KBM-7 (cell line): ENCODE results near the gene KCNH6.
A peak's percentile ranks its signal among the peaks of the same experiment; 100 is the strongest.

ENCODE experiments used
- DNase-seq: peaks from one replicate; pipeline ENCODE4 v3.0.0-alpha.2; 2015
- in situ Hi-C: fragments of 300-500 bp; cut with MboI; formaldehyde crosslinking; loops from 2 replicates; pipeline ENCODE4 v1.14.3; 2020; ENCODE audit warnings: low sequenced_read_pairs, low pct_unique_long_range_greater_than_20kb, mixed read lengths

The KCNH6 gene

DNA sequence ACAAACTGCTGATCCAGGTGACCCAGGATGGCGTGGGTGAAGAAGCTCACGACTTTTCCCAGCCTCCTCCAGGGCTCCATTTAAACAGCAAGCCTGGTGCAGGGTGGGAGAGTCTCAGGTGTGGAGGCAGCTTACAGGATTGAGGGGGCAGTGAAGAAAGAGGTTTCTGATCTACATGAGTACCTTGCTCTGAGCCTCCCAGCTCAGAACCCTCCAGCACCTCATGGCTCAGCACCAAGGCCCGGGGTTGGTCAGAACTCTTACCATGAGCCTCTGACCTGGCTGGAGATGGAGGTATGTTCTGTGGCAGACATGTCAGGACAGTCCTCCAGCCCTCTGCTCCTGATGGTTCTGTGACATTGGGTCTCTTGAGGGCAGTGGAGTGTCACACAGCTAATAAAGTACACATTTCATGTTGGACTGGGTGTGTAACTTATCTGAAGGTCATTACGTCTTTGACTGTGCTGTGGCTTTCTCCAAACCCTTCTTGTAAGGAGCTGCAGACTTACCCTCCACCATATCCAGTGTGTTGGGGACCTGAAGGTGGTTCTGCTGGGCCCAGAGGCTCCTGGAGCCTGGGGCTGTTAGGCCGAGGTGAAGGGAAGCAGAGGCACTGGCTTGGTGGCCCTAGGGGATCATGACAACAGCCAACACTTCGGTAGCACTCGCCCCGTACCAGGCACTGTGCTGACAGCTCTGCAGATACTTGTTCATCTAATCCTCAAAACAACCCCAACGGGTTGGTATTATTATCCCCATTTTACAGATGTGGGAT lies 23.3 kb downstream of the KCNH6 start:
- DNase-seq: no peak
- in situ Hi-C loops: no loop called here

DNA sequence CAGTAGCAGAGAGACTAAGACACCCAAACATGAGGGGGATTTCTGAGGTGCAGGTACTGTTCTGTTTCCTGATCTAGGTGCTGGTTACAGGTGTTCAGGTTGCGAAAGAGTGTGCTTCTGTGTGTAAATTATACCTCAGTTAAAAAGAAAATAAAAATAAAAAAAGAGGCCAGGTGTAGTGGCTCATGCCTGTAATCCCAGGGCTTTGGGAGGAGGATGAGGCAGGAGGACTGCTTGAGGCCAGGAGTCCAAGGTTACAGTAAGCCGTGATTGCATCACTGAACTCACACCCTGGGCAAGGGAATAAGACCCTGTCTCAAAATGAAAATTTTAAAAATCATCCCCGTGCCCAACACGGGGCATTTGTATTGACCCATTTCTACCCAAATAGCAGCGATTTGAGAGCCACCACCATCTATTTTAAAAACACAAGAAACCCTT lies 23.9 kb downstream of the KCNH6 start:
- no peak for DNase-seq
- in situ Hi-C loops: no loop called here

DNA sequence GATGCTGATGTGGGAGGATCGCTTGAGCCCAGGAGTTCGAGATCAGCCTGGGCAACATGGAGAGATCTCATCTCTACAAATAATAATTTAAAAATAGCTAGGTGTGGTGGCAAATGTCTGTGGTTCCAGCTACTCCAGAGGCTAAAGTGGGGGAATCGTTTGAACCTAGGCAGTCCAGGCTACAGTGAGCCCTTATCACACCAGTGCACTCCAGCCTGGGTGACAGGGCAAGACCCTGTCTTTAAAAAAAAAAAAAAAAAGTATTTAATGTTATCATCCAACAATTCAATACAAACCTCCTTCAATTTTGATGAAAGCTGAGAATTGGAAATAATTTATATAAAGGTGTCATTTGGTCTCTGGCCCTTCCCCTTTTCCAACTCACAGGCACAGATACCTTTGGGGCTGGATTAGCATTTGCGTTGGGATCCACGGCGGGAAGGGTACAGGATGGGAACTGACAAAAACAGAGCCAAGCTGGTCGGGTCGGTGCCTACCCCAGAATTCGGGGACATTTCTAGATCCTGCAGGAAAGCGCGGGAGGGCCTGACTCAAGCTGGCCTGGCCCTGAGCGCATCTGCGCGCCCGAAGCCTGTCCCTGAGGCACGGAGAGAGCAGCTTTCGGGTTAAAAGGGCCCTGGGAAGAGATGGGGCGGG lies 26.3 kb downstream of the KCNH6 start:
- in situ Hi-C loops: no loop called here
- DNase-seq: no peak

DNA sequence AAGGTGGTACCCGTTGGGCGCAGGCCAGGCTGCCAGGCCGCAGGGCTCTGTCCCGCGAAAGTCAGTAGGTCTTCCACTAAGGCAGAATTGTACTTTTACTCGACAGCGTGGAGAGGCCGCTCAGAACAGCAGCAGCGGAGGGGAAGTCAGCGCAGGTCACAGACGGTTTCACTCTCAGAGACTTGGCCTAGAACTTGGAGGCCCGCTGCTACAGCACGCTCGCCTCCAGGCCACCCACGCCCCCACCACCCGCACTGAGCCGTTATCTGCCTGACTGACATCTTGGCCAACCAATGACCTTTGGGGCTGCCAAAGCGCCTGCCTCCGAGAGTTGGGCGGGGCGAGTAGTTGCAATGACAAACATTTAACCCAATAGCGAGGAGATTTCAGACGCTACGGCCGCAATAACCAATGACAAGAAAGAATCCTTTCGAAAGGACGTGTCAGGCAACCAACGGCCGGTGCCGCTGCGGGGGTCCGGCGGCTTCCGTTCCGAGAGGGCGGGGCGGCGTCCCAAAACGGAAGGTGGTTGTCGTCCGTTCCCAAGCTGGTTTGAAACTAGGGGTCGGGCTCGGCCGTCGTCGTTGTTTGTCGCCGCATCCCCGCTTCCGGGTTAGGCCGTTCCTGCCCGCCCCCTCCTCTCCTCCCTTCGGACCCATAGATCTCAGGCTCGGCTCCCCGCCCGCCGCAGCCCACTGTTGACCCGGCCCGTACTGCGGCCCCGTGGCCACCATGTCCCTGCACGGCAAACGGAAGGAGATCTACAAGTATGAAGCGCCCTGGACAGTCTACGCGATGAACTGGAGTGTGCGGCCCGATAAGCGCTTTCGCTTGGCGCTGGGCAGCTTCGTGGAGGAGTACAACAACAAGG lies 27.0 kb downstream of the KCNH6 start, which contains the start of gene DCAF7:
Gene DCAF7 (plus strand): TSS at position 532 of the 871 bp plus-strand sequence. CDS start 201 bp downstream, at position 733.
- DNase-seq: peak; percentile 100
- in situ Hi-C loops: no loop called here

DNA sequence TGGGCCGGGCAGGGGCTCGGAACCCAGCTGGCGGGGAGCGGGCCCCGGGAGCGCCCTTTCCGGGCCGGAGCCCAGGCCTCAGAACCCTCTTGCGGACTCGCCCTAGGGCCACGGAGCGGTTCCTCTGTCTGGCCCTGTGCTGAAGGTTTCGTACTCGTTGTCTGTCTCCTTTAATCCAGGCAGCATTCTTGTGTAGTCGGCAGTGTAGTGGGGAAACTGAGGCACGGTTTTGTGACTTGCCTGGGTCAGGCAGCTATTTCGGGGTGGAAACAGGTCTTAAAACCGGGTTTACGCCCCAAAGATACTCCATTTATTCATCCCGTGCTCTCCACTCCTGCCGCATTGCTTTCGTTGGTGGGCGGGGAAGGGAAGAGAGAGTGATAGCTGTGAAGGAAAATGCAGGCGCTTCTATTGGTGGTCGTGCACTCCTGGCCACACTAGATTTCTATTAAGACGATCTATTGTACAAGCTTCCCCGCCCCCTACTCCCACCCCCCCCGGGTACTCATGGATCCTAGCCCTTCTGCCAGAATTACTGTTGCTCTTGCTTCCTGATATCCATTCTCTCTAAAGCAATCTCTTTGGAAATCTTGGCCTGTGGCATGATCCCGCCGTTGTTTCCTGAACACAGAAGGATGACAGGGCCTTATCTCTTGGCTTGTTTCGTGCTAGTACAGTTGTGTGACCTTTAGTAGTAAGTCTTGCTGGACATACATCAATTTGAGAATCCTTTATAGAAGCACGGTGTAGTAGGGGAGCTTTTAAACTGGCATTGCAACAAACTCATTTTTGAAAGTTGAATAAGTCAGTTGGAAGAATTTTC lies 27.9 kb downstream of the KCNH6 start:
- peak; percentile 50 for DNase-seq
- in situ Hi-C loops: no loop called here

DNA sequence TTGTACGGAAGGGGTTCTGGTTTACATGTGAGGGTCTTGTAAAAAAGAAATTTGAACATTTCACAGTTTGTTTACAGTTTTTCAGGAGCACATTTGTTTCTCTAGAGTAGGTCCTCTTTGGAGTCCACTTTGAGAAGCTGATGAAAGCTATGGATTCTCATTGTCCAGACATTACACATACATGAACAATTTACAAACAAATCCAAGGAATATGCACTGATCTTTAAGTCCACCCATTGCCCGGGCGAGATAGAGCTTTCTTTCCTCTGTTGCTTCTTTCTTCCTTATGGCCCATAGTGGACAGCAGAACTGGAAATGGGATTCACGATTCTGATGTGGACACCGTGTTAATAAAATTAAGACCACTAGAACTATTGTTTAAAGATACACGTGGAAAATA lies 29.1 kb downstream of the KCNH6 start:
- in situ Hi-C loops: no loop called here
- no peak for DNase-seq

DNA sequence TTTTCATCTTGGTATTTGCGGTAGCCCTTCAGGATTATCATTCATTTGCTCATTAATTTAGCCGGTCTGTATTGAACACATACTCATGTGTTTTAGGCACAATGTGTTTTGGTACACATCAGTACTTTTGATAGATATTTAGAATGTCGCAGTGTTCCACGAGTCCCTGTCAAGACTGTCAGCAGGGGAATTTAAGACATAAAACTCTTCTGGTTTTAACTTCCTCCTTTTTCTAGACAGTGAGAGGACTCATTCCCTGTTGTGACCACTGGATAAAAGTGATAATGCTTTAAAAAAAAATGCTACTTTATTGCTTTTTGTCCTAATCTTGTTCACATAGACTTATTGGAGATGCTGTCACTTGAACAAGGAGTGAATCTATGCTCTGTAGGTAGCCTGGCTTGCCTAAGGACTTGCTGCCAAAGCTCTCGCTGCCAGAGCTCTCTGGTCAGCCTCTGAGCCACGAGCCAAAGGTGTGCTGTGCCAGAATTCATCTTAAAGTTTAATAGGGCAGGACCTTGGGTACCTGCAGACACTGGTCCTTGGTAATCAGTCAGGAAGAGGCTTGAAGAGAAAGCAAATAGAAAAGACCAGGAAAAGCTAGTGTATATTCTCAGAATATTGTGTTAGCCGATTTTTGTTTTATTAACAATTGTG lies 32.5 kb downstream of the KCNH6 start:
- in situ Hi-C loops: no loop called here
- DNase-seq: peak; percentile 35

DNA sequence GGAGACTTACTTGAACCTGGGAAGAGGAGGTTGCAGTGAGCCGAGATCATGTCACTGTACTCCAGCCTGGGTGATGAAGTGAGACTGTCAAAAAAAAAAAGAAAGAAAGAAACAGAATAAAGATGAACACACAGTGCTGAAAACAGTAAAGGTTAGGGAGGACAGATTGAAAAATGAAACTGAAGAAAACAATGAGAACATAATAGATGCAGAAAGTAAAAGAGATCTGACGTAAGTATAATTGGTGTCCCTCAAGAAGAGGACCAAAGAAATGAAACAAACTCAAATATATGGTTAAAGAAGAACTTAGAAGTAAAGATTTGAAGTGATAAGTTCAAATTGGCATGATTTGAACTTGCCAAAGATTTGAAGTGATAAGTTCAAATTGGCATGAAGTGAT lies 34.3 kb downstream of the KCNH6 start:
- no peak for DNase-seq
- in situ Hi-C loops: no loop called here

DNA sequence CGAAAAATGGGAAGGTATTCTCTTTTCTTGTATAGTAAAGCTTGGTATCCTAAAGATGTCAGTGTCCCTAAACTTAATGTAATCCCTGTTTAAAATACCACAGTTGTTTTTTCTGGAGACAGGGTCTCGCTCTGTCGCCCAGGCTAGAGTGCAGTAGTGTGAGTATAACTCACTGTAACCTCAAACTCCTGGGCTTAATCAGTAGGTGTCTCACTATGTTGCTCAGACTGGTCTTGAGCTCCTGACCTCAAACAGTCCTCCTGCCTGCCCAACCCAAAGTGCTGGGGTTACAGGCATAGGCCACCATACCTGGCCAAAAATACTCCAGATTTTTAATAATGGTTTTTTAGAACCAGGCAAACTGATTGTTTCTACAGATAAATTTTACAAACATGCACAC lies 35.3 kb downstream of the KCNH6 start:
- DNase-seq: no peak
- in situ Hi-C loops: no loop called here

DNA sequence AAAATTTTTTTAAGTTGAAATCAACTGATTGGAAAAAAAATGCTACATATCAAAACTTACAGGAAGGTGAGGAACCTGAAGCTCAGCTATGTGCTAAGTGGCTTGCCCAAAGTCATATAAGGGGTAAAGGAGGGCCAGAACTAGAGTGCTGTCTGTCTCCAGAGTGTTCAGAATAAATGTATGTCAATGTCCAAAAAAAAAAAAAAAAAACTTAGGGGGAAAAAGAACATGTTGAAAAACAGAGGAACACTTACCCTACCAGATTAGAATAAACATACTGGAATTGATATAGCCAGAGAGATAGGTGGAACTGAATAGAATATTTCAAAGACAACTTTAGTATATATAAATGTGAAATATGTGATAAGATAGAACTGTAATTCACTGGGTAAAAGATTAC lies 38.7 kb downstream of the KCNH6 start:
- in situ Hi-C loops: no loop called here
- DNase-seq: no peak

DNA sequence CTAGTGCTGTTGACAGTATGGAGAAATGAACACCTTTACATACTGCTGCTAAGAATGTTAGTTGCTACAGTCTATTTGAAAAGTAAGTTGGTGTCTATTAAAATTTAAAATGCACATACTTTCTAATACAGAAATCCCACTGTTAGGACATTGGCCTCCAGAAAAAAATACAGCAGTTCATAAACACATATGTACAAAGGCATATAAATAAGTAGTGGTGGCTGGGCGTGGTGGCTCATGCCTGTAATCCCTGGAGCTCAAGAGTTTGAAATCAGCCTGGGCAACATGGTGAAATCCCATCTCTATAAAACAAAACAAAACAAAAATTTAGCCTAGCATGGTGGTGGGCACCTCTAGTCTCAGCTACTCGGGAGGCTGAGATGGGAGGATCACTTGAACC lies 40.2 kb downstream of the KCNH6 start:
- no peak for DNase-seq
- in situ Hi-C loops: no loop called here

DNA sequence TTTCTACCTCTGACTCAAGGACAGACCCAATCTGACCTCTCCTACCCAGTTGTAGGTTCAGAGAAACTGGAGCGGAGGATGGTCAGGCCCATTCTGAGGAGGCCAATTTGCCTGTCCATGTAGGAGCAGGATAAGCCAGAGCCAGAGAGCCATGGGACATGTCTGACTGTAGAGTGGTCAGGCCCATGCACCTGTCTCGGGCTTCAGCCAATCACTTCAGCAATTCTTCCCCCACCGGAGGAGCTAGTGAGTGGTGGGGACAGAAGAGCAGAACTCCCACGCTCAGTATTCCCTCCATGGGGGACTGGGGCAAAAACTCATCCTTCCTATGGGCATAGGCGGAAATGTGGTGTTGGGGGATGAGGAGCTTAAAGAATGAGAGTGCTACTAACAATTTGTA lies 41.4 kb downstream of the KCNH6 start:
- no peak for DNase-seq
- in situ Hi-C loops: no loop called here

DNA sequence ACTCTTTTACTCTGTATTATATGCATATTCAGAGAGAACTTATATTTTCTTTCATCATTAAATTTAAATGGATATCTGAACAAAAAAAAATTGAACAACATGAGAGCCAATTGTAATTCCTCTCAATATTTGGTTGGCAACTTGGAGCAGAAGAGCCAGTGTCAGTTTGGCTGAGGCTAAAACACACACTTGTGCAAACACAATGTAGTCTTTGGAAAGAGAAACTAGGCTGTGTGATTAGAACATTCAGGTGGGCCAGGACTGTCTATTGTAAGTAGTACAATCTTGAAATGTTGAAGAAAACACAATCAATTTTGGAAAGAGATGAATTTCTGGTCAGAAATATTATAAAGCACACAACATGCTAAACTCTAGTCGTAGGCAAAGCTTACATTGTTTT lies 44.1 kb downstream of the KCNH6 start:
- in situ Hi-C loops: no loop called here
- DNase-seq: no peak

DNA sequence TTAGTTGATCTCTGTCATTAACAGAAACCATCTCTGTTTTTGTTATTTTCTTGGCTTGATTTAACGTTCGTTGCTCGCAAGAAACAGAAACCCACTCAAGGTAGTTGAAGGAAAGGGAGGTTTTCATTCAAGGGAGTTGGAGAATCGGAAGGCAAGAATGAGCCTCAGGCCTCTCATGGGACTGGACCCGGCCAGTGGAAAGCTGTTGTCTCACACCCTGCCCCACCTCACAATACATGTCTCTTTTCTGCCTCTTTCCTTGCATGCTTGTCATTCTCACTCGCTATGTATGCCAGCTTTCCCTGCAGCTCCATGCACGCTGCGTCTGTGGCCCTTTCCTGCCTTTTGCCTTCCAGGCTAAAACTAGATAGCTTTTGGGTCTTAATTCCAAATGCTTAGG lies 45.4 kb downstream of the KCNH6 start:
- no peak for DNase-seq
- in situ Hi-C loops: no loop called here

DNA sequence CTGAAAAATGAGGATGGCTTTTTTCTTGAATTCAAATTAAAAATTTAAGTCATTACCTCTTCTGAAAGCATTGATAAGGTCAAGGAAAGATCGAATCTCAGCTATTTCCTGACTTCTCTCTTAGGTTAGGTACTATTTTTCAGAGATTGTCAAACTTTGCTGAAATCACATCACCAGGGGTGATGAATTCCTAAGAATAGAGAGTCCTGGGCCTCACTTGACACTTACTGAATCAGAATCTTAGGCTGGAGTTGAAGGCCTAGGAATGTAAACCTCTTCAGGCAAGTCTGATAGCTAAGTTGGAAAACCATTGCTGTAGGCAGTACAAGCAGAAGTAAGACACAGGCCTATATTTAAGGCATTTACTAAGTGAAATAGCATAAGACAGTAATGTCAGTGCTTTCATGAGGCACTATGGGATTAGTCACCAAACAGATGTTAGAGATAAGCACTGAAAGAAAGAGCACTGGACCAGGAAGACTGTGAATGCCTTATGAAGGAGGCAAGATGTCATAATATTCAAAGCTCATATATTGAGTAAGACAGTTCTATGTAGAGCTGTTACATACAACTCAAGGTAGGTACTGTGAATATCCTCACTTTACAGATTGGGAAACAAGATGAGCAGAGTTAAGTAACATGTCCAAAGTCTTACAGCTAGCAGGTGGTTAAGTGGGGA lies 48.6 kb downstream of the KCNH6 start:
- in situ Hi-C loops: no loop called here
- DNase-seq: no peak

DNA sequence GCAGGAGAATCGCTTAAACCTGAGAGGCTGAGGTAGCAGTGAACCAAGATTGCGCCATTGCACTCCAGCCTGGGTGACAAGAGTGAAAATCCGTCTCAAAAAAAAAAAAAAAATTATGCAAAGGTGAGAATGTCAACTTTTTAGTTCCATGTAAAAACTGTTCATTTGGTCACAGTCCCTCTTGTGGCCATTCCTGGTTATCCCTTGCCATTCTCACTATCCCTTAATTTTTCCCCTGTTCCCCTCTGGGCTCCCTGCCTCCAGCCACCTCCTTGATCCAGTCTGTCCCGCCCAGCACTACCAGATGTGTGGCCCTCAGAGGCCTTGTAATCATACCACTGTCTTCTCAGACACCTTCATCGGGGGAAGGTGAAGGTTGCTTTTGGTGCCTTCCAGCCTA lies 50.5 kb downstream of the KCNH6 start:
- in situ Hi-C loops: no loop called here
- no peak for DNase-seq

DNA sequence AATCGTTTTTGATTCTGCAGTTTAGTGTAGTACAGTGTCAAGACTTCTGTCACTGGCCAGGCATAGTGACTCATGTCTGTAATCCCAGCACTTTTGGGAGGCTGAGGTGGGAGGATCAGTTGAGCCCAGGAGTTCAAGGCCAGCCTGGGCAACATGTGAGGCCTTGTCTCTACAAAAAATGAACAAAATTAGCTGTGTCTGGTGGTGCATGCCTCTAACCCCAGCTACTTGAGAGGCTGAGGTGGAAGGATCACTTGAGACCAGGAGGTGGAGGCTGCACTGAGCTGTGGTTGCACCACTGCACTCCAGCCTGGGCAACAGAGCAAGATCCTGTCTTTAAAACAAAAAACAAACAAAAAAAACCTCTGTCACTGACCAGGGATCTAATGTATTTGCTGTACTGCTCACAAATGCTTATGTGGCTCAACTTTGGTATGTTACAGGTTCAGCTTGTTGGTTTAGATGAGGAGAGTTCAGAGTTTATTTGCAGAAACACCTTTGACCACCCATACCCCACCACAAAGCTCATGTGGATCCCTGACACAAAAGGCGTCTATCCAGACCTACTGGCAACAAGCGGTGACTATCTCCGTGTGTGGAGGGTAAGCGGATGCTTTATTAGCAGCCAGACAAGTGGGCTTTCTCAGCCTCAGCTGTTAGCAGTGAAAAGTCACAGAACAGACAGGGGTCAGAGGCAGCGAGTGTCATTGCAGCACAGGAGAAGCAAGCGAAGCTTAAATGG lies 55.0 kb downstream of the KCNH6 start:
- in situ Hi-C loops: no loop called here
- DNase-seq: no peak

DNA sequence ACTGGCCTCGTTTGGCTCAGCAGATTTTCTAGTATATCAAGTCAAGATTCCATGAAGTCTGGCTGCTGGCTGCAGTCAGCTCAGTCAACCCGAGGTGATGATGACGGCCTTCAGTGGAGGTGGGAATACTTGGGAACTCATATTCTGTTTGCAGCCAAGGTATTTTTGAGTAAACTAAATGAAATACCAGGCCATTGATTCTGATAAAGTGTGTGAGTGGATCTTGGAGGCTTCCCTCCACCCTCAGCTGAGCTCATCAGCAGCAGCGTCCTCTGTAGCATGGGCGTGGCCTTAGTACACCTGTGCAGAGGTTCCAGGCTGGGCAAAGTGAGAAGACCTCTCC lies 55.6 kb downstream of the KCNH6 start:
- DNase-seq: no peak
- in situ Hi-C loops: no loop called here
